Peyer's patch (tissue), 4 donors: Measurements from ENCODE around the gene PLK3.

ENCODE experiments used
- CTCF ChIP-seq, 6 experiments: fragments of 450-650 bp in 4 of 6; fragments of 200-600 bp in 2 of 6; sonication (generic) in 1 of 6; IDR thresholded peaks; one replicate each; pipeline ENCODE4 v1.5.1; 2017 to 2019; ENCODE audit warnings: antibody characterized with exemption in 6 of 6, mild to moderate bottlenecking in 3 of 6, moderate library complexity in 1 of 6
- POLR2A ChIP-seq, 2 donors: fragments of 450-650 bp; IDR thresholded peaks; one replicate each; pipeline ENCODE4 v1.5.1; 2017; ENCODE audit warnings: antibody characterized with exemption in 2 of 2, mild to moderate bottlenecking in 2 of 2, moderate library complexity in 2 of 2

- TF ChIP-seq CTCF (IDR thresholded peaks at IDR 0.05) (no peak), POLR2A (IDR thresholded peaks at IDR 0.05) (no peak)
Measured at GRCh38 chr1:44831516-44831915, 31.3 kb downstream of the PLK3 start.
